IMR-90 (cell line): ENCODE data around the gene TYW5. TPM values are rescaled to one million over a fixed set of nuclear protein-coding genes. Genes with fewer than 3 reads are reported as not detected.

Source experiments
- ATAC-seq: fragments of 200-7000 bp; cut with Tn5 transposase; 2 replicates; pipeline ENCODE4 v1.9.1; 2020; ENCODE audit warnings: low read depth, mild to moderate bottlenecking, moderate library complexity
- BruUV-seq: library from RNA; stranded (reverse); fragments of 400-500 nt; replicated peaks from 2 replicates; lab custom pipeline; 2021; lab: Mats Ljungman, UMichigan
- CTCF ChIA-PET: fragments of 300-600 bp; formaldehyde crosslinking; extraction: SDS; loops from one replicate; lab custom pipeline; 2021; ENCODE audit warnings: antibody characterized with exemption; lab: Yijun Ruan, JAX
- POLR2A ChIA-PET: fragments of 300-600 bp; sonication (Branson Sonifier 250); formaldehyde crosslinking; loops from one replicate; lab custom pipeline; 2022; ENCODE audit warnings: antibody characterized with exemption; ENCODE audit not compliant: unreplicated experiment; lab: Charles Lee
- DNase-seq: peaks from one replicate; pipeline ENCODE4 v3.0.0; 2013
- H2AFZ ChIP-seq: replicated peaks from 2 replicates; pipeline ENCODE3; 2013; ENCODE audit warnings: low read length, mild to moderate bottlenecking; ENCODE audit not compliant: poor library complexity
- H2AK5ac ChIP-seq: 2 replicates; pipeline ENCODE4 v1.6.1; 2013; ENCODE audit warnings: low read depth, low read length, inconsistent platforms
- H2AK9ac ChIP-seq: replicated peaks from 2 replicates; pipeline ENCODE3; 2013; ENCODE audit warnings: mild to moderate bottlenecking, low read depth, low read length, moderate library complexity; ENCODE audit not compliant: poor library complexity
- H2BK120ac ChIP-seq: 2 replicates; pipeline ENCODE4 v1.6.1; 2013; ENCODE audit warnings: low read depth, low read length, inconsistent platforms
- H2BK15ac ChIP-seq: 3 replicates; pipeline ENCODE4 v1.6.1; 2013; ENCODE audit warnings: low read depth, low read length, inconsistent platforms
- H2BK20ac ChIP-seq: 2 replicates; pipeline ENCODE4 v1.6.1; 2013; ENCODE audit warnings: low read depth, mild to moderate bottlenecking, inconsistent platforms, low read length, moderate library complexity
- H2BK5ac ChIP-seq: 2 replicates; pipeline ENCODE4 v1.6.1; 2013; ENCODE audit warnings: mild to moderate bottlenecking, low read depth, low read length, inconsistent platforms; ENCODE audit not compliant: poor library complexity, severe bottlenecking
- H3K14ac ChIP-seq: replicated peaks from 2 replicates; pipeline ENCODE4 v1.6.1; 2013; ENCODE audit warnings: low read depth, low read length, inconsistent platforms
- H3K18ac ChIP-seq: 2 replicates; pipeline ENCODE4 v1.6.1; 2013; ENCODE audit warnings: low read depth, low read length, control low read depth
- H3K23ac ChIP-seq: 2 replicates; pipeline ENCODE4 v1.6.1; 2013; ENCODE audit warnings: low read depth, low read length, inconsistent platforms
- H3K27ac ChIP-seq: 2 replicates; pipeline ENCODE4 v1.5.1; 2013; ENCODE audit warnings: mild to moderate bottlenecking, control low read depth, low read length; ENCODE audit not compliant: insufficient read depth
- H3K27me3 ChIP-seq: 2 replicates; pipeline ENCODE4 v1.6.1; 2013; ENCODE audit warnings: low read length; ENCODE audit not compliant: control insufficient read depth, insufficient read depth
- H3K36me3 ChIP-seq: 2 replicates; pipeline ENCODE4 v1.6.1; 2013; ENCODE audit warnings: low read length, mixed read lengths; ENCODE audit not compliant: control insufficient read depth, insufficient read depth
- H3K4ac ChIP-seq: 2 replicates; pipeline ENCODE4 v1.6.1; 2013; ENCODE audit warnings: low read depth, low read length, inconsistent platforms
- H3K4me1 ChIP-seq: 2 replicates; pipeline ENCODE4 v1.6.1; 2013; ENCODE audit warnings: low read length, mixed read lengths; ENCODE audit not compliant: control insufficient read depth, insufficient read depth
- H3K4me2 ChIP-seq: 2 replicates; pipeline ENCODE4 v1.6.1; 2013; ENCODE audit warnings: low read depth, mild to moderate bottlenecking, control low read depth, low read length, moderate library complexity
- H3K4me3 ChIP-seq: 2 replicates; pipeline ENCODE4 v1.5.1; 2013; ENCODE audit warnings: low read depth, mild to moderate bottlenecking, control low read depth, low read length, moderate library complexity; ENCODE audit not compliant: insufficient read depth
- H3K56ac ChIP-seq: 2 replicates; pipeline ENCODE4 v1.6.1; 2013; ENCODE audit warnings: low read length, inconsistent platforms; ENCODE audit not compliant: insufficient read depth; ENCODE audit errors: extremely low read depth
- H3K79me1 ChIP-seq, 2 experiments: 2 replicates each; pipeline ENCODE4 v1.6.1; 2013; ENCODE audit warnings: low read length in 2 of 2, inconsistent platforms in 1 of 2, low read depth in 1 of 2
- H3K9ac ChIP-seq: 2 replicates; pipeline ENCODE4 v1.6.1; 2013; ENCODE audit warnings: low read depth, low read length, control low read depth
- H3K9me1 ChIP-seq: 2 replicates; pipeline ENCODE4 v1.6.1; 2013; ENCODE audit warnings: low read length, inconsistent platforms; ENCODE audit not compliant: insufficient read depth
- H3K9me3 ChIP-seq: 2 replicates; pipeline ENCODE4 v1.6.1; 2013; ENCODE audit warnings: low read length; ENCODE audit not compliant: control insufficient read depth, insufficient read depth
- H4K20me1 ChIP-seq: 2 replicates; pipeline ENCODE4 v1.6.1; 2013; ENCODE audit warnings: low read length, inconsistent platforms; ENCODE audit not compliant: insufficient read depth
- H4K5ac ChIP-seq: 2 replicates; pipeline ENCODE4 v1.6.1; 2013; ENCODE audit warnings: mild to moderate bottlenecking, low read depth, low read length, control low read depth
- H4K8ac ChIP-seq, 2 experiments: 2 replicates each; pipeline ENCODE4 v1.6.1; 2013; ENCODE audit warnings: low read depth in 2 of 2, low read length in 2 of 2, control low read depth in 1 of 2, inconsistent platforms in 1 of 2
- H4K91ac ChIP-seq: 2 replicates; pipeline ENCODE4 v1.6.1; 2013; ENCODE audit warnings: low read depth, low read length, inconsistent platforms; ENCODE audit not compliant: insufficient read depth
- CHD1 ChIP-seq: IDR thresholded peaks from 2 replicates; pipeline ENCODE4 v1.6.1; 2012; ENCODE audit warnings: low read depth, low read length, improper control_type of control experiment
- MXI1 ChIP-seq: IDR thresholded peaks from 2 replicates; pipeline ENCODE4 v1.6.1; 2012; ENCODE audit warnings: low read depth, mild to moderate bottlenecking, low read length, moderate library complexity, borderline replicate concordance
- RCOR1 ChIP-seq: IDR thresholded peaks from 2 replicates; pipeline ENCODE4 v1.6.1; 2012; ENCODE audit warnings: mild to moderate bottlenecking, low read length, improper control_type of control experiment; ENCODE audit not compliant: insufficient replicate concordance
- RFX5 ChIP-seq: IDR thresholded peaks from 2 replicates; pipeline ENCODE4 v1.8.0; 2012; ENCODE audit warnings: low read depth, mild to moderate bottlenecking, low read length, moderate library complexity
- SMC3 ChIP-seq: fragments of 150-350 bp; IDR thresholded peaks from 2 replicates; pipeline ENCODE4 v1.6.1; 2016; ENCODE audit warnings: low read depth, mild to moderate bottlenecking, antibody characterized with exemption, low read length, moderate library complexity
- WGBS, 2 experiments: methylation state at CpG; one replicate each; pipeline versions ENCODE4 v1.1.5 to v1.1.7; 2013; ENCODE audit warnings: missing lambda C conversion rate in 2 of 2; ENCODE audit not compliant: insufficient read length in 1 of 2; ENCODE audit errors: extremely low coverage in 2 of 2; 5-methylcytosine and 5-hydroxymethylcytosine counted together
- dilution Hi-C: fragments of 300-500 bp; cut with HindIII; formaldehyde crosslinking; loops from one replicate; pipeline ENCODE4 v1.14.3; 2018; ENCODE audit warnings: low sequenced_read_pairs; ENCODE audit not compliant: unreplicated experiment
- in situ Hi-C: fragments of 300-500 bp; cut with MboI; formaldehyde crosslinking; loops from 3 replicates; pipeline ENCODE4 v1.14.3; 2019; ENCODE audit warnings: low sequenced_read_pairs, inconsistent platforms, mixed read lengths
- intact Hi-C: fragments of 100-400 bp; cut with micrococcal nuclease; formaldehyde crosslinking; loops from 2 replicates; pipeline ENCODE4 v1.10.0; 2022
- polyA plus RNA-seq, 3 experiments: library from polyadenylated mRNA; depleted of rRNA; stranded (reverse); fragments of >200 nt; gene quantifications; 2 replicates each; pipeline ENCODE4 v1.2.3, GENCODE V29; 2012; ENCODE audit warnings: low replicate concordance in 1 of 3
- total RNA-seq: library from RNA; depleted of rRNA; stranded (reverse); fragments of >200 nt; gene quantifications from 2 replicates; pipeline ENCODE4 v1.2.3, GENCODE V29; 2012
- TF ChIP-seq, protein P1 (sequence below): fragments of 150-350 bp; IDR thresholded peaks from 2 replicates; pipeline ENCODE4 v1.6.1; 2016; ENCODE audit warnings: low read depth, mild to moderate bottlenecking, low read length, moderate library complexity, borderline replicate concordance

The TYW5 gene
- total and polyA plus RNA-seq, 2 of the 4 experiments (the other 2 are of a cell fraction) = 3.8 to 4.0 TPM

DNA sequence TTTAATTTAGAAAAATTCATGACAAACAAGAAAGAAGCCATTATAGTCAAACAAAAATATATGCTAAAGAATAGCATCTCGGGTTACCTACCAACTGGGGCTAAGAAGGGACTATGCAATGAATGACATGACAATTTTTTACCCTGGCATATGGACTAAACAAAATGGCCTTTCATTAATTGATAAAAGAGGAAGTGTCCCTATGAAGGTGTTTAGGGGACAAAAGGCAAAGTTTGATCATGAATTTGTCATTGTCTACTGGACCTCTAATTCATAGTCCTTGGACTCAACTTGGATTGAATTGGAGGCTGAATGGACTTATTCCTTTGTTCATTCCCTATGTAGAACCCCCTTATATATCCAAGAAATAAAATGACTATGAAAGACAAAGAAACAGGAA, 12.8 kb upstream of the TYW5 start:
- no peak overlapping the region for H2BK5ac ChIP-seq
- TF ChIP-seq, protein P1, sequence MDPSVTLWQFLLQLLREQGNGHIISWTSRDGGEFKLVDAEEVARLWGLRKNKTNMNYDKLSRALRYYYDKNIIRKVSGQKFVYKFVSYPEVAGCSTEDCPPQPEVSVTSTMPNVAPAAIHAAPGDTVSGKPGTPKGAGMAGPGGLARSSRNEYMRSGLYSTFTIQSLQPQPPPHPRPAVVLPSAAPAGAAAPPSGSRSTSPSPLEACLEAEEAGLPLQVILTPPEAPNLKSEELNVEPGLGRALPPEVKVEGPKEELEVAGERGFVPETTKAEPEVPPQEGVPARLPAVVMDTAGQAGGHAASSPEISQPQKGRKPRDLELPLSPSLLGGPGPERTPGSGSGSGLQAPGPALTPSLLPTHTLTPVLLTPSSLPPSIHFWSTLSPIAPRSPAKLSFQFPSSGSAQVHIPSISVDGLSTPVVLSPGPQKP = no peak
- TF ChIP-seq CHD1 = no peak
- TF ChIP-seq SMC3 = no peak
- TF ChIP-seq RFX5 = no peak
- no peak for TF ChIP-seq MXI1
- no peak for TF ChIP-seq RCOR1
- CTCF ChIA-PET = no interaction called here

More for the DNA sequence above, 12.8 kb upstream of the TYW5 start:
- Histone ChIP-seq H3K9ac (no peak overlapping the region), H3K27ac (no peak overlapping the region), H2AFZ (no peak overlapping the region), H3K4me2 (no peak overlapping the region), H3K27me3 (no peaks in the 10 kb centered on the region), H3K56ac (no peak overlapping the region), H4K5ac (no peak overlapping the region), H3K18ac (no peak overlapping the region), H3K4me3 (no peak overlapping the region), H3K9me1 (no peaks in the 10 kb centered on the region), H3K4ac (no peak overlapping the region), H3K23ac (no peak overlapping the region), H3K36me3 (peaks cover 11% of the 10 kb centered on the region), H2BK20ac (no peak overlapping the region), H3K14ac (no peak overlapping the region), H3K9me3 (no peaks in the 10 kb centered on the region), H3K79me1 (no peaks in the 10 kb centered on the region), H4K91ac (no peak overlapping the region), H2AK9ac (no peak overlapping the region), H3K4me1 (no peaks in the 10 kb centered on the region), H2BK15ac (no peak overlapping the region), H4K20me1 (no peaks in the 10 kb centered on the region), H2AK5ac (no peak overlapping the region), H4K8ac (no peak overlapping the region), H2BK120ac (no peak overlapping the region)
- dilution Hi-C loops (no loop called here), intact Hi-C loops (no loop called here), in situ Hi-C loops (no loop called here)
- ATAC-seq (no peak), DNase-seq (no peak)
- whole genome bisulfite sequencing, 2 experiments = no CpG with 5 or more reads among the region's 1 CpG
- BruUV-seq = no TSS peak
- POLR2A ChIA-PET = no interaction called here
